NB4 (cell line): ENCODE measurements around the gene PHF11.
"Not testable (repeated sequence)": the region's sequence is repeated elsewhere in the genome, so short reads cannot be mapped to it uniquely, and the experiment has no call there.

ENCODE experiments used
- DNase-seq: peaks from one replicate; pipeline ENCODE4 v3.0.0; 2010; ENCODE audit warnings: low read depth
- H3K4me3 ChIP-seq: one replicate; pipeline ENCODE4 v1.5.1; 2011; ENCODE audit warnings: mild to moderate bottlenecking, low read depth, low read length, moderate library complexity
- CTCF ChIP-seq: IDR thresholded peaks from one replicate; pipeline ENCODE4 v1.5.1; 2012; ENCODE audit warnings: low read depth, low read length
- MYC ChIP-seq: IDR thresholded peaks from 2 replicates; pipeline ENCODE4 v1.6.1; 2011; ENCODE audit warnings: low read depth, low read length
- POLR2A ChIP-seq: IDR thresholded peaks from 2 replicates; pipeline ENCODE4 v1.6.1; 2011; ENCODE audit warnings: mild to moderate bottlenecking; ENCODE audit not compliant: insufficient read length; ENCODE audit errors: extremely low read depth
- TF ChIP-seq, protein P1 (sequence below): IDR thresholded peaks from 2 replicates; pipeline ENCODE4 v1.6.1; 2011; ENCODE audit warnings: low read depth, low read length

The PHF11 gene

GRCh38 chr13:49560270-49561061 lies 64.7 kb downstream of the PHF11 start:
- TF ChIP-seq, protein P1, sequence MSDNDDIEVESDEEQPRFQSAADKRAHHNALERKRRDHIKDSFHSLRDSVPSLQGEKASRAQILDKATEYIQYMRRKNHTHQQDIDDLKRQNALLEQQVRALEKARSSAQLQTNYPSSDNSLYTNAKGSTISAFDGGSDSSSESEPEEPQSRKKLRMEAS: no peak
- no peak for TF ChIP-seq MYC
- no peak for DNase-seq
- H3K4me3 ChIP-seq: no peak overlapping the region

DNA sequence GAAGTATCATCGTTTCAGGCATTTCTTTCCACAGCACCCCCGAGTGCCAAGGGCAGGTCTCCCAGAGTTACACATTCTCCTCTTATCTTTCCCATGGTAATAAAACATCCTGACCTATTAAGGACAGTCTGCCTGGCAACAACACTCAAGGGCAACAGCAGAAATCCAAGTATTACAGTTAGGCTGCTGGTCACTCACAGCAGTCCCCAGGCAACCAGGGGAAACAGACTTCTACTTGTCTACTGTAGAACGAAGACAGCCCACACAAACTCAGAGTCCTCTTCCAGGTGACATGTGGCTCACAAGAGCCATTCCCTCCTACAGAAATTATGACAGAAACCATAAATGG lies 65.3 kb downstream of the PHF11 start:
- TF ChIP-seq POLR2A (no peak), CTCF (no peak), MYC (no peak)
- TF ChIP-seq, protein P1: no peak
- DNase-seq: no peak
- no peak overlapping the region for H3K4me3 ChIP-seq

DNA sequence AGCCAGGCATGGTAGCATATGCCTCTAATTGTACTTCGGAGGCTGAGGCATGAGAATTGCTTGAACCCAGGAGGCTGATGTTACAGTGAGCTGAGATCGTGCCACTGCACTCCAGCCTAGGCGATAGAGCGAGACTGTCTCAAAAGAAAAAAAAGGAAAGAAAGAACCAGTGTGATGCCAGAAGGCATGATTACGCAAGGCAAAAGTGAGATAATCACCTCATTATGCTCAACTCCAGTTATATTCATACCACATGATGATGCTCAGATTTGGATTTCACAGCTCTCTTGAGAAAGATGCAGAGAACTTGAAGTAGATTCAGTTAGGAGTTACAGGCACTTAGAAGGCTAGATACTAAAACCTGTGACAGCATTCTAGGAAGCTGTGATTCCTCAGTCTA lies 67.8 kb downstream of the PHF11 start:
- no peak for DNase-seq
- TF ChIP-seq, protein P1: no peak
- no peak for TF ChIP-seq CTCF
- no peak for TF ChIP-seq POLR2A
- TF ChIP-seq MYC: no peak
- H3K4me3 ChIP-seq: no peak overlapping the region

DNA sequence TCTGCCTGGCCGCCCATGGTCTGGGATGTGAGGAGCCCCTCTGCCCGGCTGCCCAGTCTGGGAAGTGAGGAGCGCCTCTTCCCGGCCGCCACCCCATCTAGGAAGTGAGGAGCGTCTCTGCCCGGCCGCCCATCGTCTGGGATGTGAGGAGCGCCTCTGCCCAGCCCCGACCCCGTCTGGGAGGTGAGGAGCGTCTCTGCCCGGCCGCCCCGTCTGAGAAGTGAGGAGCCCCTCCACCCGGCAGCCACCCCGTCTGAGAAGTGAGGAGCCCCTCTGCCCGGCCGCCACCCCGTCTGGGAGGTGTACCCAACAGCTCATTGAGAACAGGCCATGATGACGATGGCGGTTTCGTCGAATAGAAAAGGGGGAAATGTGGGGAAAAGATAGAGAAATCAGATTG lies 69.7 kb downstream of the PHF11 start:
- not testable (repeated sequence) for H3K4me3 ChIP-seq, DNase-seq

DNA sequence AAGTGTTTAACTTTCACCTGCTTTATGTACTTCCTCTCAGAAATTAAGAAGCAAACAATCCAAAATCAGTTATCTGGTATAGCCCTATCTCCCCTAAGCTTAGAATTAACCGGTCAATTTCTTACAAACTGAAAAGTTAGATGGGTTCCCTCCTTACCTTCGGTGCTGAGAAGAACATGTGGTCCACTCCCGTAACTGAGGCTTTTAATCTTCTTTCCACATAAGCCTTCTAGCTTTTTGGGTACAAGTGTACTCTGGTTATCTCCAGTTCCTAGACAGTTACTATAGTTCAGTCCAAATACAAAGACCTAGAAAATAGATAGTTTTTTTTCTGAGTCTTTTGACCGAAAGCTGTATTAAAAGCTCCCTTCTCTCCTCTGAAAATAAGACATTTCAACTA lies 70.7 kb downstream of the PHF11 start:
- no peak overlapping the region for H3K4me3 ChIP-seq
- DNase-seq: no peak
- TF ChIP-seq, protein P1: no peak
- no peak for TF ChIP-seq POLR2A
- no peak for TF ChIP-seq CTCF
- TF ChIP-seq MYC: no peak

DNA sequence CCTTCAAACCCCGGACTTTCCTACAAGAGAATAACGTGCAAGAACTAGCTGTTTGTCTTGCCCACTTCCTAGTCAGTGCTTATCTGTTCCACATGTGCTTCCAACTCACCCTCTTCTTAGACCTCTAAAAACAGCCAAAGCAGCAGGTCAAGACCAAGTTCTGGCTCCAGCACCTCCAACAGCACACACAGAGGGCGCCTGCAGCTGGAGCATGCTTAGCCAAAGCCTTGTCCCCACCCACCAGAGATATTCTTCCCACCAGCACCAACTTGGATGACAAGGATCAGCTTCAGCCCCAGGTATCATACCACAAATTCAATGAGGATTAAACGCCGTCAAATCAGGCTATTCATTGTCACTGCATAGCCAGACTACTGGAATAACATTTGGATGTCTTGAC lies 71.7 kb downstream of the PHF11 start:
- H3K4me3 ChIP-seq: no peak overlapping the region
- TF ChIP-seq MYC (no peak), POLR2A (no peak), CTCF (no peak)
- TF ChIP-seq, protein P1: no peak
- DNase-seq: no peak

GRCh38 chr13:49569993-49570689 lies 74.4 kb downstream of the PHF11 start:
- H3K4me3 ChIP-seq: no peak overlapping the region
- TF ChIP-seq, protein P1: no peak
- TF ChIP-seq MYC (no peak), POLR2A (no peak), CTCF (no peak)
- peak; percentile 14 for DNase-seq
